Iris pigment epithelial cell (primary cell): ENCODE data around the gene PIAS1.

ENCODE experiments used
- DNase-seq: peaks from one replicate; pipeline ENCODE4 v3.0.0-alpha.2; 2011; ENCODE audit warnings: low read depth

The PIAS1 gene

GRCh38 chr15:68235022-68235421 is 180.9 kb downstream of the PIAS1 start:
- no peak for DNase-seq

GRCh38 chr15:68239025-68239424 is 184.9 kb downstream of the PIAS1 start:
- no peak for DNase-seq

GRCh38 chr15:68241088-68241935 is 187.2 kb downstream of the PIAS1 start:
- no peak for DNase-seq
